ENCODE results near the gene SEMA3D.

- TF ChIP-seq CTCF (IDR thresholded peaks at IDR 0.05; ENCODE audit: low read depth, low read length, missing input control), result no peak
- no peak for TF ChIP-seq EGR1 (IDR thresholded peaks at IDR 0.05; ENCODE audit: low read depth in 2 of 2)
- no peak for TF ChIP-seq TAF1 (conservative IDR thresholded peaks at IDR 0.05)
- no peak for TF ChIP-seq ZBTB33 (IDR thresholded peaks at IDR 0.05)
- TF ChIP-seq REST (IDR thresholded peaks at IDR 0.05), result no peak
- TF ChIP-seq YY1 (IDR thresholded peaks at IDR 0.05), result no peak
- TF ChIP-seq GABPA (IDR thresholded peaks at IDR 0.05 in 1 of 2, conservative IDR thresholded peaks at IDR 0.05 in 1 of 2), result no peak
- no peak for TF ChIP-seq MAX (IDR thresholded peaks at IDR 0.05)
- TF ChIP-seq SP1 (IDR thresholded peaks at IDR 0.05), result no peak
- TF ChIP-seq RAD21 (IDR thresholded peaks at IDR 0.05), result no peak
- no peak for TF ChIP-seq RXRA (IDR thresholded peaks at IDR 0.05)
- no peak for TF ChIP-seq HNF4G (IDR thresholded peaks at IDR 0.05)
These were observed 43.8 kb upstream of the SEMA3D start for GRCh38 chr7:85230623-85231022.

Data from liver (tissue), 3 donors.